DMS 273 (cell line): Measurements from ENCODE around the gene MAML1.
"Not testable (repeated sequence)": the region's sequence is repeated elsewhere in the genome, so short reads cannot be mapped to it uniquely, and the experiment has no call there.

Experiments
- DNase-seq: peaks from one replicate; lab custom pipeline; 2025; ENCODE audit not compliant: unreplicated experiment; lab: John Stamatoyannopoulos, UW

The MAML1 gene

DNA sequence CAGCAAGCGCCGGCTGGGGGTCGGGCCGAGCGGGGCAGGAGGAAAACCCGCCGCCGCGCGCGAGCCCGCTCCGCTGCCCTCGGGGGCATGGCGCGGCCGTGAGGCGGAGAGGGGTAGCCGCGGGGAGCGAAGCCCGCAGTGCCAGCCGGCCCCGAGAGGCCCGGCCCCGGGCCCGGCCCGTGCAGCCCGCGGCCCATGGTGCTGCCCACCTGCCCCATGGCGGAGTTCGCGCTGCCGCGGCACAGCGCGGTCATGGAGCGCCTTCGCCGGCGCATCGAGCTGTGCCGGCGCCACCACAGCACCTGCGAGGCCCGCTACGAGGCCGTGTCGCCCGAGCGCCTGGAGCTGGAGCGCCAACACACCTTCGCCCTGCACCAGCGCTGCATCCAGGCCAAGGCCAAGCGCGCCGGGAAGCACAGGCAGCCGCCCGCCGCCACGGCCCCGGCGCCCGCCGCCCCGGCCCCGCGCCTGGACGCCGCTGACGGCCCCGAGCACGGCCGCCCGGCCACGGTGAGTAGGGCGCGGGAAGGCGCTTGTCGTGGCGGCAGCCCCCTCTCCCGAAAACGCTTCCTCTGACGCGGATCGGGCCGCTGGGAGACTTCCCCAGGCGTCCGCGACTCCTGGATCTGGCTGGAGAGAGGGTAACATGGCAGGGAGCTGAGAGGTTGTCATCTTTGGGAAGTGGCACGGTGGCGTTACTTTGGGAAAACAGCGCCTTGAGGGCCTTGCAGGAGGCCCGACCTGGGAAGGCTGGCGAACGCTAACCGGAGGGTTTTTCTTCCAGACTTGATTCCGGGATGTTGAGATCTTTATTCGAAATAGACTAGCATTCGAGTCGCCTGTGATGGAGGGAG lies 523 bp downstream of the MAML1 start:
- peak; percentile 79 for DNase-seq

DNA sequence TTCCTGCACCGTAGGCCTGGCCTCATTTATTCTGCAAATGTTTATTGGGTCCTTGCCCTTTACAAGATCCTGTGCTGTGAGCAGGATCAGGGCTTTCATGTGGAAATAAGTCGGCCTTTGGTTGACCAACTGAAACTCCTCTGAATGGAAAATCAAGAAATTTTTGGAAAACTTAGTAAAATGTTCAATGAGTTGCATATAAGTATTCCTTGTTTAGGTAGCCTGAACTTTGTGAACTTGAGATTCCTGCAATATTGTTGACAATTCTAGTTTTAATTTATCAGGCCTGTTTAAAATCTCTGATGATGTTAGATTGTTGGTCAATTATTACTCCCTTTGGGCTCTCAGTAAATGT lies 1.1 kb downstream of the MAML1 start:
- no peak for DNase-seq

DNA sequence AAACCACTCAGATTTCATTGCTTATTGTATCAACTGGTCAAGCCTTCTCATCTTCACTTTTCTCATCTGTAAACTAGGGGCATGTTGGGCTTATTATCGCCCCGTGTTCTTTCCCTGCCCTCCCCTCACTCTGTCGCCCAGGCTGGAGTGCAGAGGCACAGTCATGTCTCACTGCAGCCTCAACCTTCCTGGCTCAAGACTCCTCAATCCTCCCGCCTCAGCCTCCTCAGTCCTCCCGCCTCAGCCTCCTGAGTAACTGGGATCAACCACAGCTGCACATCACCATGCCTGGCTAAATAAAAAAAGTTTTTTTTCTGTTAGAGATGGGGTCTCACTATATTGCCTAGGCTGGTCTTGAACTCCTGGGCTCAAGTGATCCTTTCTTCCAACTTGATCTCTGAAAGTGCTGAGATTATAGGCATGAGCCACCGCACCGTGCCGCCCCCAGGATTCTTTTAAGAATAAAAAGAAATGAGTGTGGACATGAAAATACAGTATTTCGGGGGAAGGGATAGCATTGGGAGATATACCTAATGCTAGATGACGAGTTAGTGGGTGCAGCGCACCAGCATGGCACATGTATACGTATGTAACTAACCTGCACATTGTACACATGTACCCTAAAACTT lies 2.0 kb downstream of the MAML1 start:
- DNase-seq, result no peak

DNA sequence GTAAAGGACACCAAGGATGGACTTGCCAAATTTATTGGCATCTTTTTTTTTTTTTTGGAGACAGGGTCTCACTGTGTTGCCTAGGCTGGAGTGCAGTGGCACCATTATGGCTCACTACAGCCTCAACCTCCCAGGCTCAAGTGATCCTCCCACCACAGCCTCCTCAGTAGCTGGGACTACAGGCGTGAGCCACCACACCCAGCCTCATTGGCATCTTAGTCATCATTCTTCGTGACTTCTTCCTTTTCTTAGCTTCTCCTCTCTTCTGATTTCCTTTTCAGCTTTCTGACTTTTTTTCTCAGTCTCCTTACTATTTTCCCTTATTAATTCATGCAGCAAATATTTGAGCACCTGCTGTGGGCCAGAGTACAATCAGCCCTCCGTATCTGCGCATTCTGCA lies 6.1 kb downstream of the MAML1 start:
- no peak for DNase-seq

DNA sequence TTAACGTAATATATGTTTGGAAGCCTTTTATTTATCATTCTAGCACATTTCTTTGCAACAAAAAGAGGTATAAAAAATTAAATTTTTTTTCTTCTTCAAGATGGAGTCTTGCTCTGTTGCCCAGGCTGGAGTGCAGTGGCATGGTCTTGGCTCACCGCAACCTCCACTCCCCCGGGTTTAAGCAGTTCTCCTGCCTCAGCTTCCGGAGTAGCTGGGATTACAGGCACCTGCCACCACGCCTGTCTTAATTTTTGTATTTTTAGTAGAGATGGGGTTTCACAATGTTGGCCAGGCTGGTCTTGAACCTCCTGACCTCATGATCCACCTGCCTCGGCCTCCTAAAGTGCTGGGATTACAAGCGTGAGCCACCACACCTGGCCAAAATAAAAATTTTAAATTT lies 11.5 kb downstream of the MAML1 start:
- DNase-seq, result not testable (repeated sequence)

DNA sequence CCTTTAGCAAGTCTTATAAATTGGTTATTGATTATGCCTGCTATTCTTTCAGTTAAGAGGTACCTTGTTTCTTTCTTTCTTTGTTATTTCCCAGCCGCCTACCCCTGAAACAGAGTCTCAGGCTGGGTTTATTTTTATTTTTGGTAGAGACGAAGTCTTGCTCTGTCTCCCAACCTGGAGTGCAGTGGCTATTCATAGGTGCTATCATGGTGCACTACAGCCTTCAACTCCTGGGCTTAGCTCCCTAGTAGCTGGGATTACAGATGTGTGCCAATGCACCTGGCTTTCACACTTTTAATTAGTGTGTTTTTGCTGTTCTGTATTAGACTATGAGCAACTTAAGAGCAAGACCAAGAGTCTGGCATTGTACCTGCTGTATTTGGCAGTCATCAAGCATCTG lies 14.2 kb downstream of the MAML1 start:
- DNase-seq, result no peak

DNA sequence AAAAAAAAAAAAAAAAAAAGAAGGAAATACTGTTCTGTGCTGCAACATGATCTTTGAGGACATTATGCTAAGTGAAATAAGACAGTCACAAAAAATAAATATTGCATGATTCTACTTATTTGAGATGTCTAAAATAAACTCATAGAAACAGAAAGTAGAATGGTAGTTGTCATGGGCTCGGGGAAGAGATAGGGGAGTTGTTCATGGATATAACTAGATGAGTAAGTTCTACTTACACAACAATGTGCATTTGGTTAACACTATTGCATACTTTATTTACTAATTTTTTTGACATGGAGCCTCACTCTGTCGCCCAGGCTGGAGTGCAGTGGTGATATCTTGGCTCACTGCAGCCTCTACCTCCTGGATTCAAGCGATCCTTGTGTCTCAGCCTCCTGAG lies 15.2 kb downstream of the MAML1 start:
- DNase-seq, result no peak

DNA sequence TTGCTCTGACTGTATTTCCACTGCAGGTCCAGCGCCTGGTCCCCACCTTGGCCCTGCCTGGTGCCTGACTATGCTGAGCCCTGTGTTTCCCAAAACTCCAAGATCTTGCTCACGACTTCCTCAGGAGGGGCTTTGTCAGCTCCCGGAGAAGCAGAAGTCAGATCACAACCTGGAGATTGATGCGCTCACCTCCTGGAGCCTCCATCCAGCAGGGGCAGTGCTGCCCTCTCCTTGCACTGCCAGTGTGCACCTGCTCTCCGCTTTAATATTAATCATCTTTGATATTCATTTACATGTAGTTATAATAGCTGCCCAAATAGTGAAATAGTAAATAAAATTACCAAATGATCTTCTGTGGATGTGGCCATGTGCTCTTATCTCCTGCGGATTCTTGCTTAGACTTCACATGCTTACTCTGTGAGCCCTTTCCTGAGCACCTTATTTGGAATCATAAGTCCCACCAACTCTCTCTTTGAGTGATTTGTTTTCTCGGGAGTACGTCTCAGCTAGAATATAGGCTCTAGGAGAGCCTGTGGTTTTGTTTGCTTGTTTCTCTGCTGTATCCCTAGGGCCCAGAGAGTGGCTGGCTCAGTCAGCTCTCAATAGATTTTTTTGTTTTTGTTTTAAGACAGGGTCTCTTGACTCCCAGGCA lies 17.4 kb downstream of the MAML1 start:
- DNase-seq, result no peak

DNA sequence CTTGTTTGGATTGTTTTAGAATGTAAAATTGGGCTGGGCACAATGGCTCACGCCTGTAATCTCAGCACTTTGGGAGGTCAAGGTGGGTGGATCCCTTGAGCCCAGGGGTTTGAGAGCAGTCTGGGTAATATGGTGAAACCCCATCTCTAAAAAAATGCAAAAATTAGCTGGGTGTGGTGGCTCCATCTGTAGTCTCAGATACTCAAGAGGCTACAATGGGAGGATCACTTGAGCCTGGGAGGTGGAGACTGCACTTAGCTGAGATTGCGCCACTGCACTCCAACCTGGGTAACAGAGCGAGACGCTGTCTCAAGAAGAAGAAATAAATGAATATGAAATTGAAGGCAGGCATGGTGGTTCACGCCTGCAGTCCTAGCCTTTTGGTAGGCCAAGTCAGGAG lies 21.3 kb downstream of the MAML1 start:
- DNase-seq, result no peak

DNA sequence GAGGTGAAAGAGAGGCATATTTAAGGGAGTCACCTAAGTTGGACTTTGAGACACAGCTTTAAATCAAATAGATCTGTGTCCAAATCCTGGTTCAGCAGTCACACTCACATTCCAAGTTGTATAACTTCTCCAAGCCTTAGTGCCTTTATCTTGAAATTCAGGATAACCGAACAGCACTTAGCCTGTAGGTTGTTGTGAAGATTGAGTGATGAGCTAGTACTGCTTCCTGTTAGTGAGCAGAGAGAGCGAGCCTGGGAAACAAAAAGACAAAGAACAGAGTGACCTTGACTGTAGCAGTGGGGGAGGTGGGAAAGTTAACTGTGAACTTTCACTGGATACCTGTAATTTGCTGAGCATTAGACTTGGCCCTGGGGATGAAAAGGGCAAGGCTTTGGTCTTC lies 22.4 kb downstream of the MAML1 start:
- no peak for DNase-seq

DNA sequence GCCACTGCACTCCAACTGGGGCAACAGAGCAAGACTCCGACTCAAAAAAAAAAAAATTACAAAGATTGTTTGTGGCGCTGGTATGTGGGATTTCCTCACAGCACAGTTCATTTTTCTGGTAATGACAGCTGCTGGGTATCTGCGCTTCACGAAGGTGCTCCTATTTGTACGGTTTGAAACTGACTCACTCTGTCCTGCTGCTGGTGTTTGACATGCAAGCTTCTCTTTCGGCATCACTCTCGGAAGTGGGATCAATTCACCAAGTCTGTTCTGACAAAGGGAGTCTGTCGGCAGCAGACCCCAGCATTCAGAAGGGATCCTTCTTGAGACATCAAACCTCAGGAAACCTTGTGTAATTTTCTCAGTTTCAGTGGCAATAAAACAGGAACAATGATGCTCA lies 26.3 kb downstream of the MAML1 start:
- no peak for DNase-seq

DNA sequence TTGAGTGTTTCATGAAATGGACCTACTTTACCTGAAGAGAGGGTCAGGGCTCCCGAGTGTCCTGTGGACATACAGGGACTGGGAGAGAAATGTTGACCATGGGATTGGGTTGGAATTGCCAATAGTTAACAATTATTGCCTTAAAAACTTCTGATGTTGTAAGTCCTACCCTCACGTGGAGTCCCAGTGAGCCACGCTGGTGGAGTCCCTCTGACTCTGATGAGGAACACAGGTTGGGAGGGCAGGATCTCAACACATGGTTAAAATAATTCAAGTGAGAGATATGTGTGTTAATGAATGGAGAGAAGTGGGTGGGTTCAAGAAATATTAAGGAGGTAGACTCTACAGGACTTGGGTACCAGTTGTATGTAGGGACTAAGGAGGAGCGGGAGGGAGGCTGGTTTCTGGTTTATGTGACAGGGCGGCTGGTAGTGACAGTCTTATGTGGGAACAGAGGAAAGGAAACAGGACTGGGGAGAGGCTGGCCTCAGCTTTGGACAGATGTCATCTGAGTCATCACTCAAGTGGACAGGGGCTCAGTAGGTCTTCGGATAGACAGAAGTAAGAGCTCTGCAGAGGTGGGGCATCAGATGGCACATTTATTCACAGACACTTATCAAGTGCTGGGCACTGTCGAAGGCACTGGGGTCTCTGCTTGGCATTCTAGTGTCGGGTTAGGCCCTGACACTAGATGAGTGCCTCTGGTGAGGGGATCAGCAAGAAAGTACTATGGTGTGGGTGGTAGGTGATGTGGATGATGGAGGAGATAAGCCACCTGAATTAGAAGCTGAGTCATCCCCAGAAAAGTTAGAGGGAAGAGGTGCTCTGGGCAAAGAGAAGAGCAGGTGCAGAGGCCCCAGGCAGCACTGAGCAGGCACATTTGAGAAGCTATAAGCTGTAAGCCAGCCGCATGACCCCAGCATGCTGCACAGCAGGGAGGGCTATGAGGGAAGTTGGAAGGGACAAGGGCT lies 27.2 kb downstream of the MAML1 start:
- DNase-seq, result no peak

DNA sequence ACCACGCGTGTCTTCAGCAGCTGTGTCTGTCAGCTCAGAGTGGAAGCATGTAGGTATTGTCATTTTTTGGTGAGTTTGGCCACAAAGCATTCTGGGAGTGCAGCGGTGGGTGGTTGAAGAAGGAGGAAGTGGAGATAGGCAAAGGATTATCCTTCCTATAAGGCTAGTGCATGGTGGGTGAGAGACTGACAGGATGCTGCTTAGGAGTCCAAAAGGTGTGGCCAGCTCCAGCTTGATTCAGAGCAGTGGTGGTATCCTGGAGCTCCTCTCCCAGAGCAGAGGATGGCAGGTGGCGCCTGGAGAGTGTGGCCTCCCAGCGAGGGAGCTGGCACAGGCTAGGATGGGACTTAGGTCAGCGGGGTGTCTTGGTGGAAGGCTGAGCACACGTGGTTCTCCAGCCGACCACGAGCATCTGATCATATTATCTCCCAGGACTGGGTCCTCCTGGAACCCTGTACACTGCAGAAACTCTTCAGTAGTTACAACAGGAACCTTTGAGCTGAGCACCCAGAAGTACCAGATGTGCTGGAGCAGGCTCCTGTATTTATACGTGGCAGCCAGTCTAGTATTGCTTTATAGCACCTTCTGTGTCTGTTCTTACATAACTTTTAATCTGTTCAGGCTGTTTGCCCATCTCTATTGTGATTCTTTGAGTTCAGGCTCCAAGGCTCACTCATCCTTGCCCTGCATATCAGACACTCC lies 29.6 kb downstream of the MAML1 start:
- peak; percentile 87 for DNase-seq

DNA sequence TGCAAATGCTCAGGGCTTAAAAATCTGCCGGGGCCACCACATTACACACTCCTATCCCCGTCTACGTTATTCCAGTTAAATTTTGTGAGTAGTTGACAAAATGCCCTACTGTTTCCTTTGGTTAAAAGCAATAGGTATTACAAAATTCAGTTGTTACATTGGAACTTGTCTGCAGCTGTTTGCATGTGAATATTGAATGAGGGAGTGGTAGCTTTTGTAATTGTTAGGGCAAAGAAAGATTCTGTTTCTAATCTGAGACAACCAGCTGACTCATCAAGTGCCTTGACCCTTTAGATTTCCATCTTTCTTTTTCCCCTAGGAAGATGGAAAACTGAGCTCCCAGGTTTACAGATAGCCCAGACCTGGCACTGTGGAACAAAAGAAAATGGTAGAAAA lies 30.2 kb downstream of the MAML1 start:
- peak; percentile 52 for DNase-seq

DNA sequence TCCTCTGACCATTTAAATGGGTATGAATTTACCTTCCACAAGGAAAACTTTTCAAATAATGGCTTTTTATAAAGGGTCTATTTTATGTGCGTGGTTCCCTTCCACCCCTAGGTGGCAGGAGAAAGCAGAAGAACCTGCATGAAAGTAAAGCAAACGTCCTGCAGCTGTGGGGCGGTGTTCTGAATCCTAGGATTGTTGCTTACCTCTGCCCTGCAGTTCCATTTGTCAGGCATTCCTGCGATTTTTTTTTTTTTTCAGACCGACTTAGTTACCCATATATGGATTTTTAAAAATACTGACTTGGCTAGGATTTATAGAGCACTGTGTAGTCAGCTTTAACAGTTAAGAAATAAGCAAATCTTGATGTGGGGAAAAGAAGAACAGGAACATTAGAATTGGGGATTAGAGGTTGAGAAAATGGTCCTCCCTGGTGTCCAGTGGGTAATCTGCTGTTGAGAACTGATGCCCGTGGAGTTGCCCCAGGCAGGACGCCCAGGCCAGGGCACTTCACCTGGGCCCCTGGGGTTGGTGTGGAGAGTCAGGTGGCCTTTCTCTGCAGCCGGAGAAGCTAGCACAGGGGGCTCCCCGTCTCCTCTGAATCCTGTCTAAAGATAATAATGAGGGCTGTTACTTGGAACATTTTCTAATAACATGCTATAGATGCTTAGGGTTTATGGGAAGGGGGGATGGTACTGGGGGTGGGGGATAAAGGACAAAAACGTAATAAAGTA lies 30.8 kb downstream of the MAML1 start:
- DNase-seq, result peak; percentile 82

DNA sequence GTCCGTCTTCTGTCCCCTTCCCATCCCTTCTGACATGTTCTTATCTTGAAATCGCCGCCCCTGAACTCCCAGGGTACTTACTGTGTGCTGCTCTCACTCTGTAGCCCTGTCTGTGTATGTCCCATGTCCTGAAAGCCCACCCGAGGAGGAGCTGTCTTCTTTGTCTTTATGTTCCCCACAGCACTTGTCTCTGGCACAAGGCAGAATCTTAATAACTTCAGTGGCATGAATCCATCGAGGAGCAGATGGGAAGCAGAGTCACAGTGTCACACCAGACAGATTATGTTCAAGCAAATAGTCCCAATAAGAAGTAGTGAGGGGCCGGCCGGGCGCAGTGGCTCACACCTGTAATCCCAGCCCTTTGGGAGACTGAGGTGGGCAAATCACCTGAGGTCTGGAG lies 31.4 kb downstream of the MAML1 start:
- DNase-seq, result no peak

DNA sequence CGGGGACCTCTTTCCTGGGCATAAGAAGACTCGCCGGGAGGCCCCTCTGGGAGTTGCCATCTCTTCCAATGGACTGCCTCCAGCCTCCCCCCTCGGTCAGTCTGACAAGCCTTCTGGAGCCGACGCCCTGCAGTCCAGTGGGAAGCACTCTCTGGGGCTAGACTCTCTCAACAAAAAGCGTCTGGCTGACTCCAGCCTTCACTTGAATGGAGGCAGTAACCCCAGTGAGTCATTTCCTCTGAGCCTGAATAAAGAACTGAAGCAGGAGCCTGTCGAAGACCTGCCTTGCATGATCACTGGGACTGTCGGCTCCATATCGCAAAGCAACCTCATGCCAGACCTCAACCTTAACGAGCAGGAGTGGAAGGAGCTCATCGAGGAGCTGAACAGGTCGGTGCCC lies 32.8 kb downstream of the MAML1 start:
- DNase-seq, result no peak

DNA sequence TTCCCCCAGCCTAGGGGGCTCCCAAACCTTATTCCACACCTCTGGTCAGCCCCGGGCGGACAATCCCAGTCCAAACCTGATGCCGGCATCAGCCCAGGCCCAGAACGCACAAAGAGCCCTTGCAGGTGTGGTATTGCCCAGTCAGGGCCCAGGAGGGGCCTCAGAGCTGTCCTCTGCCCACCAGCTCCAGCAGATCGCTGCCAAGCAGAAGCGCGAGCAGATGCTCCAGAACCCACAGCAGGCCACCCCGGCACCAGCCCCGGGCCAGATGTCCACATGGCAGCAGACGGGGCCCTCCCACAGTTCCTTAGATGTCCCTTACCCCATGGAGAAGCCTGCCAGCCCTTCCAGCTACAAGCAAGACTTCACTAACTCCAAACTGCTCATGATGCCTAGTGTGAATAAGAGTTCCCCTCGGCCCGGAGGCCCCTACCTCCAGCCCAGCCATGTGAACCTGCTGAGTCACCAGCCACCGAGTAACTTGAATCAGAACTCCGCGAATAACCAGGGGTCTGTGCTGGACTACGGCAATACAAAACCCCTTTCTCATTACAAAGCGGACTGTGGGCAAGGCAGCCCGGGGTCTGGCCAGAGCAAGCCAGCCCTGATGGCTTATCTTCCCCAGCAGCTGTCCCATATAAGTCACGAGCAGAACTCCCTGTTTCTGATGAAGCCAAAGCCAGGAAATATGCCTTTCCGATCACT lies 33.6 kb downstream of the MAML1 start:
- DNase-seq, result peak; percentile 78

DNA sequence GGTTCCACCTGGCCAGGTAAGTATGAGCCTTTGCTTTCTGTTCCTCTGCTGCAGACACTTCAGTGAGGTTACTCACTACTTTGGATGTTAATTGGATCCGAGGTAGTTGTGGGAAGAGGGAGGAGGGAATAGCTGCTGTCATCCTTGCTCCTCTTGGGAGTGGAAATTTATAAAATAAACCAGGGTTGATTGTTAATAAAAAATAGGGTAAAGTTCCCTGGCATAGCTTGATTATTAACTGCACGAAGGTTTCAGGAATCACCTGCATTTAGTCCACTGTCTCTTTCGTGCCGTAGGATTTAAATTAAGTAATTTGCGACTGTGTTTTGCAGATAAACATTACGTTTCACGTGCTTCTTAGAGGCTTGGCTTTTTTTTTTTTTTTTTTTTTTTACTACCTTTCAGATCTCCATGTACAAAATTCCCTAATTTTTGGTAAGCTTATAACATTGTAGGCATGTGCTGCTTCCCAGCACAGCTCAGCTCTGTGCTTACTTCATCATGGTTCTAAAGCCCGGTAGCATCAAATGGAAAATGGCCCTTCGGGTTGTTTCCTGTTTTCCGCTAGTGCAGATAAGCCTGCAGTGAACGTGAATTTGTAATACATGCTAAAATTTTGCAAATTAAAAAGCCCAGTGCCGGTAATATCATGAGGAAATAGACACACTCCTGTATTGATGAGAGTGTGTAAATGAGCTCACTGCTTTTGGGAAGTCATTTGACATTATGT lies 34.3 kb downstream of the MAML1 start:
- DNase-seq, result no peak
